Activated CD4-positive, alpha-beta memory T cell treated with anti-CD3 and anti-CD28 coated beads, Interleukin-2, amount 10 ng/mL, durations not matched to agents 7 days and 5 days (primary cell): ENCODE results near the gene TSHZ2. TPM values are rescaled to one million over a fixed set of nuclear protein-coding genes. Genes with fewer than 3 reads are reported as not detected.

Experiments used
- CTCF ChIA-PET: fragments of 350-600 bp; sonication (Branson Sonifier 250); formaldehyde crosslinking; loops from one replicate; lab custom pipeline; 2021; ENCODE audit warnings: antibody characterized with exemption, inconsistent platforms; lab: Charles Lee
- POLR2A ChIA-PET: fragments of 350-600 bp; sonication (Branson Sonifier 250); formaldehyde crosslinking; loops from one replicate; lab custom pipeline; 2021; ENCODE audit warnings: antibody characterized with exemption; lab: Charles Lee
- DNase-seq: peaks from one replicate; pipeline ENCODE4 v3.0.0-alpha.2; 2020
- H3K27ac Mint-ChIP-seq: one replicate; pipeline ENCODE4 v1.8.0; 2021; ENCODE audit warnings: mild to moderate bottlenecking, mixed read lengths
- H3K27me3 Mint-ChIP-seq: one replicate; pipeline ENCODE4 v1.8.0; 2021; ENCODE audit warnings: mixed read lengths
- H3K36me3 Mint-ChIP-seq: one replicate; pipeline ENCODE4 v1.8.0; 2021; ENCODE audit warnings: low read depth, mixed read lengths
- H3K4me1 Mint-ChIP-seq: one replicate; pipeline ENCODE4 v1.8.0; 2021; ENCODE audit warnings: mixed read lengths
- H3K4me3 Mint-ChIP-seq: one replicate; pipeline ENCODE4 v1.8.0; 2021; ENCODE audit warnings: mild to moderate bottlenecking, mixed read lengths
- H3K9me3 Mint-ChIP-seq: one replicate; pipeline ENCODE4 v1.8.0; 2021; ENCODE audit warnings: mixed read lengths
- total RNA-seq, 2 experiments: library from RNA; stranded (reverse); gene quantifications; one replicate each; pipeline ENCODE4 v1.2.3, GENCODE V29; 2021

Gene TSHZ2
- total RNA-seq, 2 experiments from 2014 or later, result 5.4 to 7.1 TPM

DNA sequence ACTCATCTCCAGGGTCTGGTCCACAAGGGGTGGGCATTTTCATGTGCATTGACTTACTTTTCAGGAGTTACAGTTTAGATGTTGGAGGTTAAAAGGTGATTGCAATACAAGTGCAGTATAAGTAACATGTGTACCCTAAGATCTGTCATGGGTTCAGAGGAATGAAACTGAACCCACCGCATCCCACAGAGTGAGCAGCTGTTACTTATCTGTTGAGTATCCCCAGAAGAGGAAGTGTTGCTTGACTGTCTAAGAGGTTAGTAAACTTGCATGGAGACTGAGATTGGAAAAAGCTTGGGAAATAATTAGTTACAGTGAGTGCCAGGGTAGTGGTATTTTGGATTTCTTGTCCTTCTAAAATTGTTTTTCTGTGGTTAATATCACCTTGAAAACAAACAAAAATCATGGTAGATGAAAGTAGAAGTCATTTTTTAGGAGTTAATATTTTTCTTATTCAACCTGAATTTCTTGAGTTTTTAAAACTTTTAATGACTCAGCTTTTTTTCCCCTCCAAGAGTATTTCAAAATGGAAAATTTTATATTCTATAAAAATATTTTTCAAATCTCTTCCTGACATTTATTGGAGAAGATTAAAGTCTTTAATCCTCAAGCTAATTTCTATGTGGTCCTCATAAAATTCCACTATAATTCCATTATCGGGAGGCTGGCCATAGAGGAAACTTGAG is 315.3 kb downstream of the TSHZ2 start:
- CTCF ChIA-PET, result no interaction called here
- Mint-ChIP-seq H3K4me3 (no peak overlapping the region), H3K4me1 (no peaks in the 10 kb centered on the region), H3K9me3 (no peaks in the 10 kb centered on the region), H3K27ac (no peak overlapping the region), H3K27me3 (peaks cover 4% of the 10 kb centered on the region), H3K36me3 (no peaks in the 10 kb centered on the region)
- no peak for DNase-seq
- POLR2A ChIA-PET, result interaction anchor here (0.7 kb wide), 1 partner anchor 65 kb away, joined by 3 read pairs; no protein-coding TSS in a partner anchor

GRCh38 chr20:53291548-53291947 is 319.4 kb downstream of the TSHZ2 start:
- Mint-ChIP-seq H3K27me3 (peaks cover 10% of the 10 kb centered on the region), H3K36me3 (no peaks in the 10 kb centered on the region), H3K4me3 (no peak overlapping the region), H3K4me1 (no peaks in the 10 kb centered on the region), H3K27ac (no peak overlapping the region), H3K9me3 (no peaks in the 10 kb centered on the region)
- no peak for DNase-seq
- CTCF ChIA-PET, result no interaction called here
- POLR2A ChIA-PET, result no interaction called here

DNA sequence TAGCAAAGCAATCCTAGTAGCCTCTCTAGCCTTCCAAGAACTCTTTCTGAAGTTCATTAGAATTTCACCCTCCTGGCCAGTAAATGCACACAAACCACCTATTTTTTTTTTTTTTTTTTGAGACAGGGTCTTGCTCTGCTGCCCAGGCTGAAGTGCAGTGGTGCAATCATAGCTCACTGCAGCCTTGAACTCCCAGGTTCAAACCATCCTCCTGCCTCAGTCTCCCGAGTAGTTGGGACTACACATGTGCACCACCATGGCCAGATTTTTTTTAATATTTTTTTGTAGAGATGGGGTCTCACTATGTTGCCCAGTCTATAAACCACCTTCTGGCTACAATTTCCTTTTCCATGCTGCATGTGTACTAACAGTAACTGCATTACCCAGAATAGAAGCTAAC is 320.2 kb downstream of the TSHZ2 start:
- Mint-ChIP-seq H3K4me1 (no peaks in the 10 kb centered on the region), H3K9me3 (no peaks in the 10 kb centered on the region), H3K27me3 (peaks cover 7% of the 10 kb centered on the region), H3K27ac (no peak overlapping the region), H3K36me3 (no peaks in the 10 kb centered on the region), H3K4me3 (no peak overlapping the region)
- ChIA-PET CTCF (no interaction called here), POLR2A (no interaction called here)
- no peak for DNase-seq

- DNase-seq, result no peak
- H3K27me3 Mint-ChIP-seq, result peaks cover 11% of the 10 kb centered on the region
- no peaks in the 10 kb centered on the region for H3K36me3 Mint-ChIP-seq
- no peaks in the 10 kb centered on the region for H3K4me1 Mint-ChIP-seq
- H3K9me3 Mint-ChIP-seq, result no peaks in the 10 kb centered on the region
- ChIA-PET CTCF (no interaction called here), POLR2A (no interaction called here)
- H3K27ac Mint-ChIP-seq, result no peak overlapping the region
- no peak overlapping the region for H3K4me3 Mint-ChIP-seq
These were observed 322.6 kb downstream of the TSHZ2 start for GRCh38 chr20:53294804-53295203.

DNA sequence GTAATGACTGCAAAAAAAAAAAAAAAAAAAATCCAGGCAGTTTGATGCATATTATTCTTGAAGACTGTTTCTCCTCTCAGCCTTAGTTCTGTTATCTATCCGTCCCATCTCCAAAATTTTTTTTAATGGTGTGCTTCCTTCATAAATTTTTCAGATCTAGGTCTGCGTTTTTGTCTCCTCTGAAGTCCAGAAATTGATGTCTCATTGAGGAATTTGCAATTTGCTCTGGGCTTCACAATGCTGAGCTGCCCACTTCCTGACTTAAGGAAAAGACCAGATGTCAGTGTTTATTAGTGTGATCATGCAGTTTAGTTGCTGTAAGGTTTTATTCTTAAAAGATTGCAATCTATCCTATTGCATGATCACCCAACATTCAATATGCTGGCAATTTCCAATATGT is 323.9 kb downstream of the TSHZ2 start:
- Mint-ChIP-seq H3K9me3 (no peaks in the 10 kb centered on the region), H3K36me3 (no peaks in the 10 kb centered on the region), H3K27me3 (peaks cover 11% of the 10 kb centered on the region), H3K27ac (no peak overlapping the region), H3K4me3 (no peak overlapping the region), H3K4me1 (no peaks in the 10 kb centered on the region)
- DNase-seq, result no peak
- POLR2A ChIA-PET, result no interaction called here
- CTCF ChIA-PET, result interaction anchor here (0.6 kb wide), 1 partner anchor 644 kb away, joined by 3 read pairs; no protein-coding TSS in a partner anchor

DNA sequence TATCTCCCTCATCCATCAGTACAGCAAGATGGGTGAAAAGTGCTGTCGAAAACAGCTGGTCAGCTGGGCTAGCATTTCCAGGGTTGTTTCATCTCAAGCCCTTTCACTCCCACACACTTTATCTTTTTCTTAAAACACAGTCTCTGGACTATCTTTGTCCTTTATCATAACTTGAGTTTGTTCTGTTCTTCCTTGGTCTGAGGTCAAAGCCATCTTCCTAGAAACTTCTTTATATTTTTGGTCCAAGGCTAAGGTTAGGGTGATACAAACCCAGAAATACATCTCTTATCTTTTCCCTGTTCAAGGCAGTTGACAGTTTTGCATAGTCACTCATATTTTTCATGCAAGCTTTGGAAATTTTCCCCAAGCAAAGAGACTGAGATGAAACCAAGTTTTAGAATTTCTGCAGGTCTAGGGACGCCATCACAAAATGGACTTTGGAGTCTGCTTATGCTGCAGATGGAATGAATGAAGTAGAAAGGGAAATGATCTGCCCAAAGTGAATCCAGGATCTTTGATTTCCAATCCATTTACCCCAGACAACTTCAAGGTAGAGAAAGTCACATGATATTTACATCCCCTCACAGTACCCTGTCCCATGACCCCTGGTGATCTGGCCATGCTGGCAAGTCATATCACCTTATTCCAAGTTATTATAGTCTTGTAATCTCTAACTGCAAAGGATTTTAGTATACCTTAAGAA is 324.4 kb downstream of the TSHZ2 start:
- no peaks in the 10 kb centered on the region for H3K9me3 Mint-ChIP-seq
- ChIA-PET POLR2A (no interaction called here), CTCF (interaction anchor here (0.7 kb wide), 1 partner anchor 145 kb away, joined by 4 read pairs; no protein-coding TSS in a partner anchor)
- H3K4me1 Mint-ChIP-seq, result no peaks in the 10 kb centered on the region
- H3K4me3 Mint-ChIP-seq, result no peak overlapping the region
- peaks cover 11% of the 10 kb centered on the region for H3K27me3 Mint-ChIP-seq
- H3K36me3 Mint-ChIP-seq, result no peaks in the 10 kb centered on the region
- no peak for DNase-seq
- no peak overlapping the region for H3K27ac Mint-ChIP-seq

DNA sequence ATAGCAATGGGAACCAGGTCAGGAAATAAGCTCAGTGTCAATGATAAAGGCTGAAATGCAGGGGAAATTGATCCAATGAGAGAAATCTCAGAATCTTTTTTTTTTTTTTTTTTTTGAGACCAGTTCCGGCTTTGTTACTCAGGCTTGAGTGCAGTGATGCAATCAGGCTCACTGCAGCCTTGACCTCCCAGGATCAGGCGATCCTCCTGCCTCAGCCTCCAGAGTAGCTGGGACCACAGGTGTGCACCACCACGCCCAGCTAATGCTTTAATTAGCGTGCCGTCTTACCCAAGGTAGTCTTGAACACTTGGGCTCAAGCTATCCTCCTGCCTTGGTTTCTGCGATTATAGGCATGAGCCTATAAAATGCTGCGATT is 325.0 kb downstream of the TSHZ2 start:
- POLR2A ChIA-PET, result no interaction called here
- Mint-ChIP-seq H3K27ac (no peak overlapping the region), H3K9me3 (no peaks in the 10 kb centered on the region), H3K4me1 (no peaks in the 10 kb centered on the region), H3K4me3 (no peak overlapping the region), H3K27me3 (peaks cover 11% of the 10 kb centered on the region), H3K36me3 (no peaks in the 10 kb centered on the region)
- CTCF ChIA-PET, result interaction anchor here (0.7 kb wide), 1 partner anchor 145 kb away, joined by 4 read pairs; no protein-coding TSS in a partner anchor
- DNase-seq, result no peak

- H3K27ac Mint-ChIP-seq, result no peak overlapping the region
- H3K9me3 Mint-ChIP-seq, result no peaks in the 10 kb centered on the region
- H3K27me3 Mint-ChIP-seq, result peaks cover 11% of the 10 kb centered on the region
- no peak for DNase-seq
- H3K4me1 Mint-ChIP-seq, result no peaks in the 10 kb centered on the region
- CTCF ChIA-PET, result no interaction called here
- no peaks in the 10 kb centered on the region for H3K36me3 Mint-ChIP-seq
- no peak overlapping the region for H3K4me3 Mint-ChIP-seq
- POLR2A ChIA-PET, result no interaction called here
These were observed 326.1 kb downstream of the TSHZ2 start for GRCh38 chr20:53298260-53298659.

DNA sequence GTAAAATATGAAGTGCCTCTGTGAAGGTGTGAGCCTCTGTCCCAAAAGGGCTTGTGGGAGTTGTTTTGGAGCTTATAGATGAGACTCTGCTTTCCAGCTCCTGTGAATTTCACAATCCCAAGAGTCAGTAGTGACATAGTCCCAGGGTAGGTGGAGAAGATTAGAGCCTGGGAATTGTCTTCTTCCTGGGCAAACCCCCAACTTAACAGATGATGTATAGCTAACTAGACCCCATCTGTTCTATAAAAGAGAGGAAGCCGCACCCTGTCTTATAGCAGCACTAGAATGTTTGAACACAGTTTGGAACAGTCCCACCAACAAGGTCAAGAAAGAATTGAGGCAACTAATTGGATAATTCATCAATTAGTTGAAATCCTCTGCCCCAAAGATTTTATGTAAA is 326.8 kb downstream of the TSHZ2 start:
- POLR2A ChIA-PET, result no interaction called here

DNA sequence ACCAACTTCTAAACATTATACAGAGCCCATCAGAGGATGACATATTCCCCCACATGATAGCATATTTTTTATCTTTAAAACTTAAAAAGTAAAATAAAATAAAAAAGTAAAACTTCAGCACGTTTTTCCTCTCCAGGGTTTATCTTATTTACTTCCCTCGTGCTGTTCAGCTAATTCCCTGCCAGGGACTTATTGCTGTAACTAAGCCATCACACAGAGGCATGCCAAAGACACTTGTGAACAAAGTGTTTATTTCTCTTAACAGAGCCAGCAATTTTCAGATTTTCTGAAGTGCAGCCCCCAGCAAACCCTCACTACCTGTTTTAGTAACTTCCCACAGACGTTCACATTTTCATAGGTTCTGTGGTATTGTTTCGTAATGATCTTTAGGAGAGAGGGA is 327.7 kb downstream of the TSHZ2 start:
- Mint-ChIP-seq H3K27me3 (peaks cover 9% of the 10 kb centered on the region), H3K4me1 (no peaks in the 10 kb centered on the region), H3K9me3 (no peaks in the 10 kb centered on the region), H3K36me3 (no peaks in the 10 kb centered on the region), H3K4me3 (no peak overlapping the region), H3K27ac (no peak overlapping the region)
- DNase-seq, result no peak
- ChIA-PET POLR2A (no interaction called here), CTCF (no interaction called here)

More for the DNA sequence above, 326.8 kb downstream of the TSHZ2 start:
- DNase-seq, result no peak
- CTCF ChIA-PET, result no interaction called here
- Mint-ChIP-seq H3K27me3 (peaks cover 11% of the 10 kb centered on the region), H3K9me3 (no peaks in the 10 kb centered on the region), H3K4me1 (no peaks in the 10 kb centered on the region), H3K4me3 (no peak overlapping the region), H3K36me3 (no peaks in the 10 kb centered on the region), H3K27ac (no peak overlapping the region)

- Mint-ChIP-seq H3K4me1 (no peaks in the 10 kb centered on the region), H3K27ac (no peak overlapping the region), H3K9me3 (no peaks in the 10 kb centered on the region), H3K4me3 (no peak overlapping the region), H3K27me3 (peaks cover 5% of the 10 kb centered on the region), H3K36me3 (no peaks in the 10 kb centered on the region)
- ChIA-PET CTCF (no interaction called here), POLR2A (no interaction called here)
- no peak for DNase-seq
These were observed 329.7 kb downstream of the TSHZ2 start for GRCh38 chr20:53301869-53302268.

GRCh38 chr20:53302695-53303412 is 330.7 kb downstream of the TSHZ2 start:
- Mint-ChIP-seq H3K27me3 (peaks cover 5% of the 10 kb centered on the region), H3K9me3 (no peaks in the 10 kb centered on the region), H3K27ac (no peak overlapping the region), H3K36me3 (no peaks in the 10 kb centered on the region), H3K4me3 (no peak overlapping the region), H3K4me1 (no peaks in the 10 kb centered on the region)
- CTCF ChIA-PET, result no interaction called here
- POLR2A ChIA-PET, result no interaction called here
- DNase-seq, result no peak

DNA sequence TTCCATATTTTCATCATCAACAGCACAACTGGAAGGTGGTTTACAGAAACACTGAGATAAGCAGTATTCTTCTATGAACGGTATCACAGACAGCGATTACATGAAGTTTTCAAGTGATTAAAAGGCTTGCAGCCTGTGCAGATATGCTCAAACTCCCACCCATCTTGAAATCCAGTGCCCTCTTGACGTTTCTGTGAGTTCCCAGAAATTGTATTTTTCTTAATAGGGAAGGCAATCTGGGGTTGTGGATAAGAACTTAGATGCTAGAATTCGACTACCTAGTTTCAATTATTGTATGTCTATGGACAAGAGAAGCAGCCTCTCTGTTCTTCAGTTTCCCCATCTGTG is 331.2 kb downstream of the TSHZ2 start:
- Mint-ChIP-seq H3K4me3 (no peak overlapping the region), H3K27me3 (peaks cover 4% of the 10 kb centered on the region), H3K9me3 (no peaks in the 10 kb centered on the region), H3K4me1 (no peaks in the 10 kb centered on the region), H3K27ac (no peak overlapping the region), H3K36me3 (no peaks in the 10 kb centered on the region)
- CTCF ChIA-PET, result no interaction called here
- no peak for DNase-seq
- POLR2A ChIA-PET, result no interaction called here
